Activated CD4-positive, alpha-beta T cell treated with anti-CD3 and anti-CD28 coated beads, Interleukin-2, amount 50 U/mL, for 48 hours (primary cell): ENCODE results near the gene CTXN2.

Experiments used
- DNase-seq, 2 experiments: peaks; one replicate each; pipeline ENCODE4 v3.0.0-alpha.2; 2020

CTXN2 gene

DNA sequence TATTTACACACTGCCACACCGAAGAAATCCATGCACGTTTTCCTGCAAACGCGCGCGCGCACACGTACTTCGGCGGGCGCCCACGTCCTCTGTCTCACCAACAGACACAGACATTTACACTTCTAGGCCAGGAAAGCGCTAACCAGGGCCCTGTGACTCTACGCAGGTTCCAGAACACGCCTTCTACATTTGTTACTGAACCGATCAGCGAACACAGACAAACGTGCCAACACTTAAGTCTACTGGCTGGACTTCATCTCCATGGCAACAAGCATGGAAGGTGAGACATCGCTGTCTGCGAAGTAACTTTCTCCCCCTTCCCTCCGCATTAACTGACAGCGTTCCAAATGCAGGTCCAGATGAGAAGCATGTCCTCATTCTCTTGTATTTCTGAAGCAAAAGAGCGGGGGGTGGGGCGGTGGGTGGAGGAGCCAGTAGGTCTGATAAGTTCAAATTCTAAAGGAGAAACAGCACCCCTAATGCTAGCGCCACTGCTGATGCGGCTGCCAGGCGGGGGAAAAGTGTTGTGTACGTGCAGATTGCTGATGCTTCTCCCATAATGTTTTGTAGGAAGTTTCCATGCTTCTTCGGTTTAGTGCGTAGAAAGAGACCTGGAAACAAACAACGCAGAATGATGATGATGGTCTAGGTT lies at the start of gene CTXN2:
TSS of gene CTXN2 (plus strand) at position 92 of the 652 bp plus-strand sequence. CDS start 9,636 bp downstream, outside the sequence.
- no peak for DNase-seq

DNA sequence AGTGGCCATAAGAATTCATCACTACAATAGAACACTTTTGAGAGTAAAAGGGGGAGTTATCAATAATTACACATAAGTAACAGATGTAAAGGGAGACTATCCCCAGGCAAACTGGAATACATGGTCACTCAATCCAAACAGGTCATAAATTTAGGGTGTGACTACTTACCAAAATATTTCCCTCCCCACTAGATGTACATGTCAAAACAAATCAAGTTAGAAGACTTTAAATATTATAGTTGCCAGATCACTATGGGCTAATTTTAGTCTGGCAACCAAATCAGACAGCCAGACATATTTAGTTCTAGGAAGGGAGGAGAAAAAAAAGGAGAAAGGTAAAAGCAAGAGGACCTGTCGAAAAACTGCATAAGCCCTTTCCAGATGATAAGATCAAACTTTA lies 47.6 kb upstream of the CTXN2 start:
- DNase-seq = no peak

DNA sequence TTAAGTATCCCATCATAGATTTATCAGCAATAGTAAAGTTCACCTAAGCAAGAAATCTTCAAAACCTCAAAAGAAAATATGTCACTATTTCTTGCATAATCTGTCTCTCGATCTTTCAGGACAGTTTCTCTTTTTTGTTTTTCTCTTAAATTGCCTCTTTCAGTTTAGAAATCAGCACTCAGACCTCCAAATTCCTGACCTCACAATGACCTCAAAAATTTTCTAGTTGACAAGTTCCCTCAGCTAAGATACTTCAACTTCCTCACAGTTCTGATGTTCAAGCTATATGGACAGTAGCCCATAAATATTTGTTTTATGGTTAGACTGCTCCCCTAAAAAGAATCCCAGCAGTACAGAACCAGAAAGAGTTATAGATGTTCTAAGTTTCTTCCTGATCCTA lies 46.6 kb upstream of the CTXN2 start:
- no peak for DNase-seq

DNA sequence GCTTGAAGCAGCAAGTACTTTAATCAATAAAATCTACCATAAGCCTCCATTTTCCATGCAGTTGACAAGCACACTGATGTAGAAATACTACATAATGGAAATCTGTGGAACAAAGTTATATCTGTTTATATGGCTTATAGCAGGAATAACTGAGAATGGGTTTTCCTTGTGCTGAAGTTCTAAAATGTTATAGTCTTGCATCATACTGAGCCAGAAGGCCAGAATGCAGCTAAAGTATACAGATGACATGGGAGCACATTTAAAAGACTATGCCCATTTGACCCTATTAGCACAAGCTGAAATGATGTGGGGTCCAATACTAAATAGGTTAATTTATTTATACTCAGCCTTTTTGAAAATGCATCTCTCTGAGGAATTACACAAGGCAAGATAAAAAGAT lies 45.5 kb upstream of the CTXN2 start:
- DNase-seq = no peak

GRCh38 chr15:48147358-48147757 lies 44.1 kb upstream of the CTXN2 start:
- DNase-seq = no peak

GRCh38 chr15:48149858-48150257 lies 41.6 kb upstream of the CTXN2 start:
- DNase-seq = no peak

DNA sequence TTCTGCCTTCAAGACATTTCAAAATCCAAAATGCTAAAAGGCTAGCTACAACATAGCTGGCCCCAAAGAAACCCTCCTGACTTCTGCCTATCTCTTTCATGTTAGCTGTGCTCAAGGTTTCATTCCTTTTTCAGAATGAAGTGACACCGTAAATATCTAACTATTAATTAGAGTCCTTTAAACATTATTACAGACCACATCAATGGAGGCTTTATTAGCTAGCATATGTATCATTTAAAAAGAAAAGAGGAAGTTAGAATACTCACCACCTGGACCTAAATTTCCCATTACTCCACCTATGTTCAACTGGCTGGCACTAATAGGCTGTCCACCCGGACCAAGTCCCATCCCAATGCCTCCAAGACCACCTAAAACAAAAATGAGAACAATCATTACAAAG lies 37.9 kb upstream of the CTXN2 start:
- no peak for DNase-seq

- no peak for DNase-seq
These were observed 22.8 kb upstream of the CTXN2 start for GRCh38 chr15:48168616-48169015.

- no peak for DNase-seq
These were observed 20.5 kb upstream of the CTXN2 start for GRCh38 chr15:48170981-48171380.

- no peak for DNase-seq
These were observed 16.3 kb upstream of the CTXN2 start for GRCh38 chr15:48175126-48175525.

GRCh38 chr15:48176112-48176511 lies 15.4 kb upstream of the CTXN2 start:
- DNase-seq = no peak

DNA sequence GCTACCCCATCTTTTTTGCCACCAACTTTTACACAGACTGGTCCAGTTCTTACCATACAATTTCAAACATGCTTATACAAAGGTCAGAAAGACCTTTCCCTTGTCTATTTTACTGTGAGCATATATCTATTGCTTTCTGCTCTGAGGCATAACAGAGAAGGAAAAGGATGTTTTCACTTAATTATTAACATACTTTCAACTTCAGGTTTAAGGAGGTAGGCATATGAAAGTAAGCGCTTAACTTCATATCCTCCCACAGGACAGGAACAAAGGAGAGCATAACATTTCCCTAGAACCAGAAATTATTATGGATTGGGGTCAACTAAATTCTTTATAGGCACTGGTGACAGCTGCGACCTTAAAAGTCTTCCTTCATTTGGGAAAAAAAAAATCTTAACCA lies 14.5 kb upstream of the CTXN2 start:
- DNase-seq = no peak

DNA sequence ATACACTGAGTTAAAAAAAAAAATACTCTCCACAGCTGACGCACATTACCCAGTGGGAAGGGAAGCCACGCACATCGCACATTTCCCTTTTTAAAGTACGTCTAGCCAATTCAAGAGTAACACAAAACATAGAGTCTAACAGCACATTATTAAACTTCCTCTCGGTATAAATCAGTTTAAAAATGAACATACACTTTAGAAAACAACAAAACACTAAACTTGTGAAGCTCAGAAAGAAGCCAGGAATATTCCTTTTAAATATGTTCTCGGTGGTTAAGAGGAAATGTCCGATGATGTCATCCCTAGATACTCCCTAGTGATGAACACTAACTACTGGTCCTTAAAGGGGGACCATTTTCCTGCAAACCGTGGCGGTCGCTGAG lies 14.1 kb upstream of the CTXN2 start:
- peak in 1 of 2 experiments; percentile 4 for DNase-seq

- peak; percentile 73 for DNase-seq
These were observed 13.5 kb upstream of the CTXN2 start, which contains the start of gene MYEF2 for GRCh38 chr15:48177766-48178647. Gene MYEF2, minus strand, starts transcription at chr15:48178295. Its CDS starts 58 bp downstream, at chr15:48178237.

GRCh38 chr15:48178648-48178931 lies 12.9 kb upstream of the CTXN2 start:
- no peak for DNase-seq

DNA sequence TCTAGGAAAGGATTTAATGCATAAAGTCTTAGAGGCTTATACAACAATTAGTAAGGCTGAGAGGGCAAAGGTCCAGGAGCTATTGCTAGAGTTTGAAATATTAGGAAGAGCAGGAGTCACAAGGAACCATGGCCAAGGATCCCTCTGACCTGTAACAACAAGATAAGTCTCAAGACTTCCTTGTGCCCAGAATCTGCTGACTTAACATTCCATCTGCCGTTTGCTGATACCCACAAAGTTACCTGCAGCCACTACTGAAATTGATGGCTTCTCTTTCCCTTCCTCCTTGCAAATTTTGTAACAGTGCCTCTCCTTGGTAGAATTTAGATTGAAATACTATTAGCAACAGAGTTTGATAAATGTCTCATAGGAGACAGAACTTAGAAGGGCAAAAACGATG lies 8.7 kb upstream of the CTXN2 start:
- no peak for DNase-seq

GRCh38 chr15:48185529-48185928 lies 5.9 kb upstream of the CTXN2 start:
- no peak for DNase-seq

DNA sequence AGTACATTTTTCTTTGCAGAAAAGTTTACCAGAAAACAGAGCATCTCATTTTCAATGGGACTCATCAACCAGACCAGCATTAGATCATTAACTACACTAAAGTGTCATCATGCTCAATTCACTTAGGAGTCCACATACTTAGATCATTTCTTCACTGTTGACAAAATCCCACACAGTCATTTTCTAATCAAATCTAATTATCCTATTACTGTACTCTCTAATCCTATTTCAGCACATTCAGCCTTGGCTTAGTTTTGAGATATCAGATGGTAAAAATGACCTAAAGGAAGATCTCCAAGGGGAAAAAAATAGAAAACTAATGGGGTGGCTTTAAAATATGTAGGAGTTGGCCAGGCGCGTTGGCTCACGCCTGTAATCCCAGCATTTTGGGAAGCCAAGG lies 5.2 kb upstream of the CTXN2 start:
- no peak for DNase-seq

GRCh38 chr15:48190932-48191573 lies 412 bp upstream of the CTXN2 start:
- DNase-seq = peak; percentile 39 to 48

- DNase-seq = no peak
These were observed 10.6 kb downstream of the CTXN2 start for GRCh38 chr15:48202068-48202467.

DNA sequence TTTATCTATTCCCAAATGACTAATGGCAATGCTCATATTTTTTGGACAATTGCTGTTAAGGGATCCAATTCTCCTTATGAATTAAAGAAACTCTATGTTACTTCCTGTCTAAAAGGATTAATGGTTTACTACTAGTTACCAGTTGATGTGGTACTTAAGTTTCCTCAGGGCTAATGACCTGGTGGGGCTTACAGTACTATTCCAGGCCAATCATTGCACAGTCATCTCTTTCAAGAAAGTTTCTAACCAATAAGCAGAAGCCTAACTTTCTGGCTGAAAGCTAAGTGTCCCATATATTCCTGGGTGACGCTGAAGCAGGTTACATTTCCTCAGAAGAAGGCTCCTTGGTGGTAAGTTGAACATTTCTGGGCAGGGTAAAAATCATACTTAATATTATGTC lies 14.5 kb downstream of the CTXN2 start, which contains the start of gene SLC12A1:
TSS of gene SLC12A1 (plus strand) at position 322 of the 400 bp plus-strand sequence. CDS start 1,418 bp downstream, outside the sequence.
- no peak for DNase-seq

- no peak for DNase-seq
These were observed 29.8 kb downstream of the CTXN2 start for GRCh38 chr15:48221261-48221660.

- DNase-seq = no peak
These were observed 30.4 kb downstream of the CTXN2 start for GRCh38 chr15:48221885-48222284.

GRCh38 chr15:48222627-48223026 lies 31.2 kb downstream of the CTXN2 start:
- DNase-seq = no peak
